Mesendoderm (in vitro differentiated cells): Measurements from ENCODE around the gene UIMC1. TPM values are rescaled to one million over a fixed set of nuclear protein-coding genes. Genes with fewer than 3 reads are reported as not detected.
A peak's percentile ranks its signal among the peaks of the same experiment; 100 is the strongest.
"Not testable (repeated sequence)": the region's sequence is repeated elsewhere in the genome, so short reads cannot be mapped to it uniquely, and the experiment has no call there.

ENCODE experiments used
- DNase-seq: peaks from one replicate; pipeline ENCODE4 v3.0.0; 2013
- H2AK5ac ChIP-seq: 2 replicates; pipeline ENCODE4 v1.6.1; 2013; ENCODE audit warnings: low read length, inconsistent platforms
- H2BK120ac ChIP-seq: 2 replicates; pipeline ENCODE4 v1.6.1; 2013; ENCODE audit warnings: low read depth, mild to moderate bottlenecking, low read length, moderate library complexity, mixed read lengths
- H2BK15ac ChIP-seq: replicated peaks from 2 replicates; pipeline ENCODE4 v1.6.1; 2013; ENCODE audit warnings: low read depth, mild to moderate bottlenecking, moderate library complexity
- H2BK5ac ChIP-seq: 2 replicates; pipeline ENCODE4 v1.6.1; 2013; ENCODE audit warnings: low read length, inconsistent platforms
- H3K18ac ChIP-seq: 2 replicates; pipeline ENCODE4 v1.6.1; 2013; ENCODE audit warnings: mild to moderate bottlenecking, low read length, mixed read lengths
- H3K23ac ChIP-seq: one replicate; pipeline ENCODE4 v1.6.1; 2013; ENCODE audit warnings: low read length
- H3K27ac ChIP-seq: 2 replicates; pipeline ENCODE4 v1.5.1; 2013; ENCODE audit warnings: low read depth, mild to moderate bottlenecking, inconsistent platforms, low read length, moderate library complexity
- H3K27me3 ChIP-seq: 2 replicates; pipeline ENCODE4 v1.6.1; 2013; ENCODE audit warnings: low read length, control low read depth, mild to moderate bottlenecking, inconsistent platforms; ENCODE audit not compliant: insufficient read depth, poor library complexity
- H3K36me3 ChIP-seq: 2 replicates; pipeline ENCODE4 v1.6.1; 2013; ENCODE audit warnings: low read length, inconsistent platforms; ENCODE audit not compliant: control insufficient read depth, insufficient read depth
- H3K4ac ChIP-seq: one replicate; pipeline ENCODE4 v1.6.1; 2013; ENCODE audit warnings: low read depth, mild to moderate bottlenecking, low read length, moderate library complexity
- H3K4me1 ChIP-seq: 2 replicates; pipeline ENCODE4 v1.6.1; 2013; ENCODE audit warnings: low read depth, low read length, inconsistent platforms; ENCODE audit not compliant: control insufficient read depth
- H3K4me2 ChIP-seq: 2 replicates; pipeline ENCODE4 v1.6.1; 2013; ENCODE audit warnings: low read length
- H3K4me3 ChIP-seq: 2 replicates; pipeline ENCODE4 v1.5.1; 2013; ENCODE audit warnings: mild to moderate bottlenecking, low read length
- H3K56ac ChIP-seq: one replicate; pipeline ENCODE4 v1.6.1; 2013; ENCODE audit warnings: low read length
- H3K79me1 ChIP-seq: 2 replicates; pipeline ENCODE4 v1.6.1; 2013; ENCODE audit warnings: low read length, inconsistent platforms
- H3K79me2 ChIP-seq: 2 replicates; pipeline ENCODE4 v1.6.1; 2013; ENCODE audit warnings: mild to moderate bottlenecking, low read length; ENCODE audit not compliant: control insufficient read depth, insufficient read depth
- H3K9ac ChIP-seq: 2 replicates; pipeline ENCODE4 v1.6.1; 2013; ENCODE audit warnings: low read length, inconsistent platforms
- H4K5ac ChIP-seq: one replicate; pipeline ENCODE4 v1.6.1; 2013; ENCODE audit warnings: low read length
- H4K8ac ChIP-seq: one replicate; pipeline ENCODE4 v1.6.1; 2013; ENCODE audit warnings: low read depth, mild to moderate bottlenecking, control low read depth, low read length, moderate library complexity
- WGBS: extraction: QIAGEN DNeasy Blood & Tissue Kit; methylation state at CpG from one replicate; pipeline ENCODE4 v1.1.7; 2013; ENCODE audit warnings: low lambda C conversion rate, missing lambda C conversion rate; ENCODE audit not compliant: insufficient coverage; ENCODE audit errors: extremely low coverage; 5-methylcytosine and 5-hydroxymethylcytosine counted together
- polyA plus RNA-seq, 2 experiments: library from polyadenylated mRNA; stranded (reverse); fragments of 200-250 nt; gene quantifications; one replicate each; pipeline ENCODE4 v1.2.3, GENCODE V29; 2013

UIMC1 gene
- 14.0 TPM for polyA plus RNA-seq (2013, experiment 1 of 2)
- 15.0 TPM for polyA plus RNA-seq (2013, experiment 2 of 2)

- H3K4me1 ChIP-seq, result peaks cover 2% of the 10 kb centered on the region
- peak within 1 kb of the TSS; percentile 80 for H3K4me2 ChIP-seq
- no peaks in the 10 kb centered on the region for H3K27me3 ChIP-seq
- peak within 1 kb of the TSS; percentile 11 for H2BK5ac ChIP-seq
- H4K5ac ChIP-seq, result no peak within 1 kb of the TSS
- no peak within 1 kb of the TSS for H4K8ac ChIP-seq
- peak within 1 kb of the TSS; percentile 97 for H3K27ac ChIP-seq
- H3K9ac ChIP-seq, result peak within 1 kb of the TSS; percentile 89
- H3K23ac ChIP-seq, result peak within 1 kb of the TSS; percentile 66
- peaks cover 6% of the 10 kb centered on the region for H3K79me1 ChIP-seq
- H3K4me3 ChIP-seq, result peak within 1 kb of the TSS; percentile 91
- H3K79me2 ChIP-seq, result peaks cover 20% of the 10 kb centered on the region
- no peak within 1 kb of the TSS for H2BK15ac ChIP-seq
- peaks cover 1% of the 10 kb centered on the region for H3K36me3 ChIP-seq
- no CpG with 5 or more reads among the region's 83 CpGs for WGBS
- peak within 1 kb of the TSS; percentile 6 for H3K4ac ChIP-seq
- H2BK120ac ChIP-seq, result no peak within 1 kb of the TSS
- DNase-seq, result peak; percentile 96
- H3K18ac ChIP-seq, result peak within 1 kb of the TSS; percentile 44
- H2AK5ac ChIP-seq, result no peak within 1 kb of the TSS
- H3K56ac ChIP-seq, result peak within 1 kb of the TSS; percentile 92
Observed at GRCh38 chr5:177006265-177006972, at the start of gene UIMC1. TSS of gene UIMC1 (minus strand) at chr5:177006779. CDS start at chr5:176982615, 24,164 bp downstream.

DNA sequence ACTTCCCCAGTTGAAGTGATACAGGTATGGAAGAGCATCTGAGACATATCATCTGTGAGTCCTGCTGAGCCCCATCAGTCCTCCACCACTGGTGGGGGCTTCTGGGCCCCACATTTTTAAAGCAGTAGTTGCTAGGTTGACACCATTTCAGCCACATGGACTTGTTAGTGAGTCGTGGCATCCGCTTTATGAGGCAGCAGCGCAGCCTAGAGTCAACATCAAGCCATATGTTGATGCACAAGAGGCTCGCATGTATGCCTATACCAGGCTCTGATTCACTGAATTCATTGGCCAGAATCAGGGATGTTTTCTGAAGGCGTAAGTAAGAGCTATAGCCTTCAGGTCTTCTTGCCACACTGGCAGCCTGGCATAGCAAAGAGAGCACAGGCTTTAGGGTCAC, 42.7 kb upstream of the UIMC1 start:
- no peaks in the 10 kb centered on the region for H3K27me3 ChIP-seq
- no peak overlapping the region for H3K4me2 ChIP-seq
- no peak overlapping the region for H3K18ac ChIP-seq
- H4K8ac ChIP-seq, result no peak overlapping the region
- no peak overlapping the region for H2BK120ac ChIP-seq
- H3K4me3 ChIP-seq, result no peak overlapping the region
- peaks cover 5% of the 10 kb centered on the region for H3K36me3 ChIP-seq
- H2BK15ac ChIP-seq, result no peak overlapping the region
- no peak overlapping the region for H2BK5ac ChIP-seq
- H3K79me2 ChIP-seq, result no peaks in the 10 kb centered on the region
- no peak for DNase-seq
- H3K4me1 ChIP-seq, result no peaks in the 10 kb centered on the region
- H3K9ac ChIP-seq, result no peak overlapping the region
- no peak overlapping the region for H3K27ac ChIP-seq
- H4K5ac ChIP-seq, result no peak overlapping the region
- no peaks in the 10 kb centered on the region for H3K79me1 ChIP-seq
- H3K23ac ChIP-seq, result no peak overlapping the region
- H2AK5ac ChIP-seq, result no peak overlapping the region
- no peak overlapping the region for H3K56ac ChIP-seq
- WGBS, result no CpG with 5 or more reads among the region's 5 CpGs
- H3K4ac ChIP-seq, result no peak overlapping the region

- not testable (repeated sequence) for H3K79me2 ChIP-seq, H3K4ac ChIP-seq, H2AK5ac ChIP-seq, H3K4me2 ChIP-seq, H4K5ac ChIP-seq, H4K8ac ChIP-seq, H3K23ac ChIP-seq, H3K18ac ChIP-seq, H3K4me1 ChIP-seq, H3K9ac ChIP-seq, DNase-seq, H3K4me3 ChIP-seq, H3K56ac ChIP-seq, H3K79me1 ChIP-seq, H2BK15ac ChIP-seq, H2BK120ac ChIP-seq, H2BK5ac ChIP-seq, H3K36me3 ChIP-seq, H3K27me3 ChIP-seq, H3K27ac ChIP-seq
- no CpG with 5 or more reads among the region's 7 CpGs for WGBS
Observed at GRCh38 chr5:177048531-177048930, 42.0 kb upstream of the UIMC1 start.

GRCh38 chr5:177045631-177046030, 39.1 kb upstream of the UIMC1 start:
- H3K36me3 ChIP-seq, result peaks cover 5% of the 10 kb centered on the region
- H3K56ac ChIP-seq, result no peak overlapping the region
- H3K27me3 ChIP-seq, result no peaks in the 10 kb centered on the region
- H2BK5ac ChIP-seq, result no peak overlapping the region
- DNase-seq, result no peak
- H3K79me1 ChIP-seq, result no peaks in the 10 kb centered on the region
- no peaks in the 10 kb centered on the region for H3K4me1 ChIP-seq
- no peak overlapping the region for H3K23ac ChIP-seq
- H3K4ac ChIP-seq, result no peak overlapping the region
- H3K9ac ChIP-seq, result no peak overlapping the region
- no peak overlapping the region for H3K4me3 ChIP-seq
- no peak overlapping the region for H3K4me2 ChIP-seq
- H2AK5ac ChIP-seq, result no peak overlapping the region
- no peak overlapping the region for H3K27ac ChIP-seq
- H3K18ac ChIP-seq, result no peak overlapping the region
- no peak overlapping the region for H4K5ac ChIP-seq
- H4K8ac ChIP-seq, result no peak overlapping the region
- no peaks in the 10 kb centered on the region for H3K79me2 ChIP-seq
- no CpG with 5 or more reads among the region's 4 CpGs for WGBS
- no peak overlapping the region for H2BK120ac ChIP-seq
- no peak overlapping the region for H2BK15ac ChIP-seq

- no peak overlapping the region for H3K56ac ChIP-seq
- no peak overlapping the region for H3K4ac ChIP-seq
- H3K9ac ChIP-seq, result no peak overlapping the region
- no peak overlapping the region for H3K27ac ChIP-seq
- no peak overlapping the region for H3K4me3 ChIP-seq
- peaks cover 5% of the 10 kb centered on the region for H3K36me3 ChIP-seq
- no peak overlapping the region for H2AK5ac ChIP-seq
- no peak overlapping the region for H4K5ac ChIP-seq
- H3K4me2 ChIP-seq, result no peak overlapping the region
- no peaks in the 10 kb centered on the region for H3K27me3 ChIP-seq
- no peak overlapping the region for H2BK15ac ChIP-seq
- H3K79me1 ChIP-seq, result no peaks in the 10 kb centered on the region
- H2BK120ac ChIP-seq, result no peak overlapping the region
- no peaks in the 10 kb centered on the region for H3K4me1 ChIP-seq
- no peak overlapping the region for H3K23ac ChIP-seq
- no CpG with 5 or more reads among the region's 1 CpG for WGBS
- no peak overlapping the region for H4K8ac ChIP-seq
- no peak overlapping the region for H2BK5ac ChIP-seq
- no peak for DNase-seq
- no peak overlapping the region for H3K18ac ChIP-seq
- H3K79me2 ChIP-seq, result no peaks in the 10 kb centered on the region
Observed at GRCh38 chr5:177044641-177045040, 38.1 kb upstream of the UIMC1 start.

GRCh38 chr5:177043958-177044357, 37.4 kb upstream of the UIMC1 start:
- no peak overlapping the region for H3K27ac ChIP-seq
- no peak overlapping the region for H3K18ac ChIP-seq
- H3K27me3 ChIP-seq, result no peaks in the 10 kb centered on the region
- no peak overlapping the region for H3K23ac ChIP-seq
- H3K36me3 ChIP-seq, result peaks cover 3% of the 10 kb centered on the region
- no peak for DNase-seq
- H3K56ac ChIP-seq, result no peak overlapping the region
- H3K9ac ChIP-seq, result no peak overlapping the region
- H3K79me1 ChIP-seq, result no peaks in the 10 kb centered on the region
- no peak overlapping the region for H3K4me3 ChIP-seq
- no peak overlapping the region for H2BK120ac ChIP-seq
- no peak overlapping the region for H2BK15ac ChIP-seq
- no peak overlapping the region for H3K4ac ChIP-seq
- H4K8ac ChIP-seq, result no peak overlapping the region
- no CpG with 5 or more reads among the region's 1 CpG for WGBS
- no peak overlapping the region for H2AK5ac ChIP-seq
- no peaks in the 10 kb centered on the region for H3K4me1 ChIP-seq
- no peak overlapping the region for H4K5ac ChIP-seq
- H2BK5ac ChIP-seq, result no peak overlapping the region
- H3K79me2 ChIP-seq, result no peaks in the 10 kb centered on the region
- H3K4me2 ChIP-seq, result no peak overlapping the region
